GM23248 (cell line): ENCODE results near the gene ZNF660.
"Not testable (repeated sequence)": the region's sequence is repeated elsewhere in the genome, so short reads cannot be mapped to it uniquely, and the experiment has no call there.

ENCODE experiments used
- EZH2 ChIP-seq: fragments of 200-600 bp; sonication (generic); IDR thresholded peaks from 2 replicates; pipeline ENCODE4 v1.6.1; 2018; ENCODE audit warnings: antibody characterized with exemption, mild to moderate bottlenecking; ENCODE audit not compliant: insufficient read depth, poor library complexity, severe bottlenecking
- EZH2phosphoT487 ChIP-seq: fragments of 200-600 bp; sonication (generic); IDR thresholded peaks from 2 replicates; pipeline ENCODE4 v1.6.1; 2018; ENCODE audit warnings: antibody characterized with exemption, moderate library complexity, mild to moderate bottlenecking, low read depth; ENCODE audit not compliant: insufficient read depth

DNA sequence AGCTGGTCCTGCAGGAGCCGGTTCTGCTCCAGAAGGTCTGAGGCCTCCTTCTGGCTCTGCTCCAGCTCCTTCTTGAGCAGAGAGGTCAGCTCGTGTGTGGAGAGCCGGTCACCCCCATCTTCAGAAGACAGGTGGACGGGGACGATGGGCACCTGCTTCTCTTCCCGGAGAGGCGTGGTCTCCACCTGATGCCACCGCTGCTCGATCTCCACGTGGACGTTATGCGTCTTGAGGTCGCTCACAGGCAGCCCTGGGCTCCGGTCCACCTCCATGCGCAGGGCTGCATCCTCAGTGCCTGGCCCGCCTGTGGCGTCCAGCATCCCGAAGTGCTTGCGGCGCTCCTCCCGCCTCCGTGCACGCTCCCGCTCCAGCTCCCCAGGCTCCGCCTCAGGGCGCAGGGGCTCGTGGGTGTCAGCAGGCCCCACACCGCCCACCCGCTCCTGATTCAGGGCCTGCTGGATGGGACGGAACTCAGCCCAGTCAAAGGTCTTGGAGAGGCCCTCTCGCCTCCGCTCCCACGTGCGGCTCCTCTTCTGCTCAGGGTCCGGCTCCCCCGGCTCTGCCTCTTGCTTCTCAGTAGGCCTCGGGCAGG is 5.7 kb upstream of the ZNF660 start:
- TF ChIP-seq EZH2phosphoT487, EZH2: not testable (repeated sequence)
